Measurements from ENCODE around the gene CBLC.
"Not testable (repeated sequence)": the region's sequence is repeated elsewhere in the genome, so short reads cannot be mapped to it uniquely, and the experiment has no call there.

CBLC gene

GRCh38 chr19:44765949-44766335 is 11.7 kb upstream of the CBLC start:
- CTCF ChIA-PET: interaction anchor here (0.6 to 9.2 kb wide), 3 partner anchors 43 to 96 kb away, joined by 3 to 106 read pairs (median 3); no protein-coding TSS in a partner anchor
- peak overlapping the region; percentile 71 for H3K27ac ChIP-seq
- no peak for DNase-seq (ENCODE audit: low spot score)
- TF ChIP-seq CTCF (conservative IDR thresholded peaks at IDR 0.05; ENCODE audit: low read depth): no peak
- POLR2A ChIA-PET (ENCODE audit: low non-redundant PET): no interaction called here

- no peak for TF ChIP-seq CTCF (conservative IDR thresholded peaks at IDR 0.05; ENCODE audit: low read depth)
- H3K27ac ChIP-seq: peak overlapping the region; percentile 32; the same call in 1 of the 2 replicates
- no peak for DNase-seq (ENCODE audit: low spot score)
- POLR2A ChIA-PET (ENCODE audit: low non-redundant PET): no interaction called here
- CTCF ChIA-PET: interaction anchor here (0.8 to 9.2 kb wide), 2 partner anchors 45 to 78 kb away, joined by 4 to 106 read pairs; no protein-coding TSS in a partner anchor
Measured at GRCh38 chr19:44767295-44768180, 10.2 kb upstream of the CBLC start.

GRCh38 chr19:44770550-44771257 is 7.0 kb upstream of the CBLC start:
- CTCF ChIA-PET: interaction anchor here (0.5 to 9.2 kb wide), 25 partner anchors 13 to 813 kb away, joined by 3 to 106 read pairs (median 4); no protein-coding TSS in a partner anchor

GRCh38 chr19:44772144-44772543 is 5.5 kb upstream of the CBLC start:
- DNase-seq (ENCODE audit: low spot score); POLR2A ChIA-PET (ENCODE audit: low non-redundant PET): not testable (repeated sequence)
- H3K27ac ChIP-seq: peak overlapping the region; percentile 47
- CTCF ChIA-PET: interaction anchor here (1.1 to 9.2 kb wide), 2 partner anchors 49 to 84 kb away, joined by 3 to 106 read pairs; no protein-coding TSS in a partner anchor

More at GRCh38 chr19:44770550-44771257, 7.0 kb upstream of the CBLC start:
- DNase-seq (ENCODE audit: low spot score): peak; percentile 99
- H3K27ac ChIP-seq: peak overlapping the region; percentile 73
- POLR2A ChIA-PET (ENCODE audit: low non-redundant PET): interaction anchor here (0.7 kb wide), 1 partner anchor 159 kb away, joined by 3 read pairs; no protein-coding TSS in a partner anchor
- peak; percentile 71 for TF ChIP-seq CTCF (conservative IDR thresholded peaks at IDR 0.05; ENCODE audit: low read depth)

- POLR2A ChIA-PET (ENCODE audit: low non-redundant PET): no interaction called here
Measured at GRCh38 chr19:44772959-44773358, 4.7 kb upstream of the CBLC start.

GRCh38 chr19:44775676-44776240 is 1.9 kb upstream of the CBLC start:
- H3K27ac ChIP-seq: peak overlapping the region; percentile 91
- ChIA-PET POLR2A (ENCODE audit: low non-redundant PET) (interaction anchor here (0.7 kb wide), 1 partner anchor 32 kb away, joined by 3 read pairs; no protein-coding TSS in a partner anchor), CTCF (no interaction called here)
- DNase-seq (ENCODE audit: low spot score): no peak
- no peak for TF ChIP-seq CTCF (conservative IDR thresholded peaks at IDR 0.05; ENCODE audit: low read depth)

More at GRCh38 chr19:44772959-44773358, 4.7 kb upstream of the CBLC start:
- H3K27ac ChIP-seq: peak overlapping the region; percentile 80; the same call in 1 of the 2 replicates
- CTCF ChIA-PET: interaction anchor here (9.2 kb wide), 1 partner anchor 50 kb away, joined by 106 read pairs; no protein-coding TSS in a partner anchor
- DNase-seq (ENCODE audit: low spot score): no peak
- TF ChIP-seq CTCF (conservative IDR thresholded peaks at IDR 0.05; ENCODE audit: low read depth): no peak
